GM10266 (cell line): Measurements from ENCODE around the gene SLC6A18.

ENCODE experiments used
- DNase-seq: peaks from one replicate; pipeline ENCODE4 v3.0.0; 2012; ENCODE audit errors: extremely low spot score
- TF ChIP-seq, protein P1 (sequence below): IDR thresholded peaks from 2 replicates; pipeline ENCODE4 v1.5.1; 2012; ENCODE audit warnings: mild to moderate bottlenecking, low read depth; ENCODE audit not compliant: control insufficient read depth, insufficient read depth; ENCODE audit errors: missing control alignments

Gene SLC6A18

DNA sequence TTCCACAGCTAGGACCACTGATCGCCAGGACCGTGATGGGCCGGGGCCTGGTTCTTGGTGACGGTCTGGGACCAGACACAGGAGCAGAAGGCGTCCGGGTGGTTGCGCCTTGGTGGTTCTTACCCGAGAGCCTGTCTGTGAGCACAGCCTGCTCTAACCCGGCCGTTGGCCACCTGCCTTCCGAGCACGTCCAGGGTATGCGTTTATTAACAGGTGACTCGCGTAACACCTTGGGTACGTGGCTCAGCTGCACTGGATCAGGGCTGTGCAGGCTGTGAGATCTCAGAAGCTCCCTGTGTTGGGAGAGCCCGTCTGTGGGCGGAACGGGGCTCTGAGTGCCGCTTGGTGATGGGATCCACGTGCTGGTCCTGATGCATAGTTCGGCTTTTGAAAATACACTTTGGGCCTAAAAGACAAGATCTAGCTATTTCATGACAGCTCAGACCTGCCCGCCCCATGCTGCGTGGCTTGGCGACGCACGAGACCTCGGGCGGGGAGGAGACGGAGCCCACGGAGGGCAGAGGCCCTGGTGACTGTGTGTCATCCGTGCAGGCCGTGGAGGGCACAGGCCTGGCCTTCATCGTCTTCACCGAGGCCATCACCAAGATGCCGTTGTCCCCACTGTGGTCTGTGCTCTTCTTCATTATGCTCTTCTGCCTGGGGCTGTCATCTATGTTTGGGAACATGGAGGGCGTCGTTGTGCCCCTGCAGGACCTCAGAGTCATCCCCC is 6.7 kb upstream of the SLC6A18 start:
- TF ChIP-seq, protein P1, sequence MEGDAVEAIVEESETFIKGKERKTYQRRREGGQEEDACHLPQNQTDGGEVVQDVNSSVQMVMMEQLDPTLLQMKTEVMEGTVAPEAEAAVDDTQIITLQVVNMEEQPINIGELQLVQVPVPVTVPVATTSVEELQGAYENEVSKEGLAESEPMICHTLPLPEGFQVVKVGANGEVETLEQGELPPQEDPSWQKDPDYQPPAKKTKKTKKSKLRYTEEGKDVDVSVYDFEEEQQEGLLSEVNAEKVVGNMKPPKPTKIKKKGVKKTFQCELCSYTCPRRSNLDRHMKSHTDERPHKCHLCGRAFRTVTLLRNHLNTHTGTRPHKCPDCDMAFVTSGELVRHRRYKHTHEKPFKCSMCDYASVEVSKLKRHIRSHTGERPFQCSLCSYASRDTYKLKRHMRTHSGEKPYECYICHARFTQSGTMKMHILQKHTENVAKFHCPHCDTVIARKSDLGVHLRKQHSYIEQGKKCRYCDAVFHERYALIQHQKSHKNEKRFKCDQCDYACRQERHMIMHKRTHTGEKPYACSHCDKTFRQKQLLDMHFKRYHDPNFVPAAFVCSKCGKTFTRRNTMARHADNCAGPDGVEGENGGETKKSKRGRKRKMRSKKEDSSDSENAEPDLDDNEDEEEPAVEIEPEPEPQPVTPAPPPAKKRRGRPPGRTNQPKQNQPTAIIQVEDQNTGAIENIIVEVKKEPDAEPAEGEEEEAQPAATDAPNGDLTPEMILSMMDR: no peak
- DNase-seq: no peak

DNA sequence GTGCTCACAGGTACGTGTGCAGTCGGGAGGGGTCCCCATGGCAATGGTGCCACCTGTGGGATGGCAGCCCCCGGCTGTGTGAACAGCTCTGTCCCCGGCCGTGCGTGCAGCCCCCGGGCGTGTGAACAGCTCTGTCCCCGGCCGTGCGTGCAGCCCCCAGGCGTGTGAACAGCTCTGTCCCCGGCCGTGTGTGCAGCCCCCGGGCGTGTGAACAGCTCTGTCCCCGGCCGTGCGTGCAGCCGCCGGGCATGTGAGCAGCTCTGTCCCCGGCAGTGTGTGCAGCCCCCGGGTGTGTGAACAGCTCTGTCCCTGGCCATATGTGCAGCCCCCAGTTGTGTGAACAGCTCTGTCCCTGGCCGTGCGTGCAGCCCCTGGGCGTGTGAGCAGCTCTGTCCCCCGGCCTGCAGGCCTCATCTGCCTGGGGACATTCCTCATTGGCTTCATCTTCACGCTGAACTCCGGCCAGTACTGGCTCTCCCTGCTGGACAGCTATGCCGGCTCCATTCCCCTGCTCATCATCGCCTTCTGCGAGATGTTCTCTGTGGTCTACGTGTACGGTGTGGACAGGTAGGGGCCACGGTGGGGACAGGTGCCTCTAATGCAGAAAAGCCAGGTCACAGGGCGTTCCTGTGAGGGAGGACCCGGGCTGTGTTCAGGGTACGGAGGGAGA is 5.9 kb upstream of the SLC6A18 start:
- TF ChIP-seq, protein P1: no peak
- no peak for DNase-seq

DNA sequence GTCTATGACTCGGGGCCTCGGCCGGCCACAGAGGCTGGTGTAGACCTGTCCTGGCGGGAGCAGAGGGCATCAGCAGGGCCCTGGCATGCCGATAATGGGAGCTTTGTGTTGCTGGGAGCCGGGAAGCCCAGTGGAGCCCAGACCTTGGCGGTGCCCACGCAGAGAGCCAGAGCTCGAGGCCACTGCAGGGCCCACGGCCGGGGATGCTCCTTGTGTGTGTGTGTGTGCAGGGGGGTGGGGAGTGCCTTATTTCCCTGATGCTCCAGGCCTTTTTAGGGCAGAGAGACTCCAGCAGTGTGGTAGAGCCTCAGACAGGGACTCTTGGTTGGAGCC is 5.4 kb upstream of the SLC6A18 start:
- TF ChIP-seq, protein P1: no peak
- DNase-seq: no peak

DNA sequence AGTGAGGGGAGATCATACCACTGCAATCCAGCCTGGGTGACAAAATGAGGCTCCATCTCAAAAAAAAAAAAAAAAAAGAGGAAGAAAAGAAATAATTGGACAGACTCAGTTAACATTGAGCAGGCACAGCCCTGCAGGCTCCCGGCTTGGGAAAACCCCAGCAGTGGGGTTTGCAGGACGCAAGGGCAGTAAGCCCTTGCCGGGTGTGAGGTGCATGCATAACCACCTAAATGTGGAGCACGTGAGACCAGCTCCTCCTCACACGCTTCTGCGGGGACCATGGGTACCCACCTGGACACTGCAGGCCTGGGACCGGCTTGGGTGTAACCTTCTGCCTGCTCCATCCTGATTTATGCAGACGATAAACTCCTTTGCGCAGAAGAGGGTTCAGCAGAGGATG is 4.8 kb upstream of the SLC6A18 start:
- no peak for DNase-seq
- TF ChIP-seq, protein P1: no peak

DNA sequence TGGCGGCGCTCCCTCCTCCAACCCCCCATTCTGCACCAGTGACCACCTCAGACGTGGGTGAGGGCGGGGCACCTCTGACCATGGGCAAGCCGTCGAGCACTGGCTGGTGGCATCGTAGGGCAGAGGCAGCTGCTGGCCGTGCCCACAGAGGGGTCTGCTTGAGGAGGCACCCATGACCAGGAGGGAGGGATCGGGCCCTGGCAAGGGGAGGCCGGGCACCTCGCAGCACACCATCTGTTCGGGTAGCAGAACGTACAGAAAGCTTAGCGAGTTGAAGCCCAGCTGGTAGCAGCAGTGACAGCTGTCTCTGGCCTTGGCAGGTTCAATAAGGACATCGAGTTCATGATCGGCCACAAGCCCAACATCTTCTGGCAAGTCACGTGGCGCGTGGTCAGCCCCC is 4.3 kb upstream of the SLC6A18 start:
- no peak for DNase-seq
- TF ChIP-seq, protein P1: no peak

DNA sequence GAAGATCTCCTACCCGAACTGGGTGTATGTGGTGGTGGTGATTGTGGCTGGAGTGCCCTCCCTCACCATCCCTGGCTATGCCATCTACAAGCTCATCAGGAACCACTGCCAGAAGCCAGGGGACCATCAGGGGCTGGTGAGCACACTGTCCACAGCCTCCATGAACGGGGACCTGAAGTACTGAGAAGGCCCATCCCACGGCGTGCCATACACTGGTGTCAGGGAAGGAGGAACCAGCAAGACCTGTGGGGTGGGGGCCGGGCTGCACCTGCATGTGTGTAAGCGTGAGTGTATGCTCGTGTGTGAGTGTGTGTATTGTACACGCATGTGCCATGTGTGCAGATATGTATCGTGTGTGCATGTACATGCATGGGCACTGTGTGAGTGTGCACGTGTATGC is 3.5 kb upstream of the SLC6A18 start:
- TF ChIP-seq, protein P1: no peak
- no peak for DNase-seq

DNA sequence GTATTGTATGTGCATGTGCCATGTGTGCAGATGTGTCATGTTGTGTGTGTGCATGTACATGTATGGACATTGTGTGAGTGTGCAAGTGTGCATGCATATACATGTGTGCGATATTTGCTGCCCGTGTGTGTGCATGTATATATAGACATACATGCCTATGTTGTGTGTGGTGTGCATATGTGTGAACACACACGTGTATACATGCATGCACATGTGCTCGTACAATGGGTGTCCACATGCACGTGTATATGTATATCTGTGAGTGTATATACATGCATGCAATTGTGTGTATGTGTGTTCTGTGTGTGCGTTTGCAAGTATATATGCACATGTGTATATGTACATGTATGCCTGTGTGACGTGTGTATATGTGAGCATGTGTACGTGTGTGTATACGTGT is 3.0 kb upstream of the SLC6A18 start:
- TF ChIP-seq, protein P1: no peak
- DNase-seq: no peak
